Lower lobe of right lung (tissue), 2 donors: ENCODE data around the gene SHISA5. TPM values are rescaled to one million over a fixed set of nuclear protein-coding genes. Genes with fewer than 3 reads are reported as not detected.

Experiments used
- ATAC-seq, 2 donors: fragments of 200-7000 bp; cut with Tn5 transposase; one replicate each; pipeline ENCODE4 v1.9.1; 2020 to 2022; ENCODE audit warnings: mild to moderate bottlenecking in 2 of 2, moderate library complexity in 2 of 2
- DNase-seq: peaks from one replicate; pipeline ENCODE4 v3.0.0-alpha.2; 2020
- H3K27ac ChIP-seq: fragments of 200-600 bp; one replicate; pipeline ENCODE4 v1.8.0; 2022
- H3K27me3 ChIP-seq: fragments of 200-600 bp; one replicate; pipeline ENCODE4 v1.8.0; 2022; ENCODE audit warnings: low read depth
- H3K36me3 ChIP-seq: fragments of 200-600 bp; one replicate; pipeline ENCODE4 v1.8.0; 2022; ENCODE audit warnings: mild to moderate bottlenecking
- H3K4me1 ChIP-seq: fragments of 200-600 bp; one replicate; pipeline ENCODE4 v1.8.0; 2022
- H3K4me3 ChIP-seq: fragments of 200-600 bp; one replicate; pipeline ENCODE4 v1.8.0; 2022; ENCODE audit warnings: mild to moderate bottlenecking
- H3K9me3 ChIP-seq: fragments of 200-600 bp; one replicate; pipeline ENCODE4 v1.8.0; 2022
- intact Hi-C: fragments of 100-400 bp; cut with DNase I; formaldehyde crosslinking; loops from one replicate; pipeline ENCODE4 v1.11.0; 2022
- total RNA-seq: library from RNA; stranded (reverse); fragmentation: NEBNext Ultra II Directional; extraction: Animal tissue kit (Norgen Biotek cat#: 25700); gene quantifications from one replicate; pipeline ENCODE4 v1.2.1, GENCODE V29; 2021
- TF ChIP-seq, protein P1 (sequence below): fragments of 200-600 bp; IDR thresholded peaks from one replicate; pipeline ENCODE4 v1.8.0; 2022; ENCODE audit warnings: antibody characterized with exemption, mild to moderate bottlenecking
- donor health status: DM: no; HTN: yes; CAD: no; lungs with severe emphysema.

SHISA5 gene
- total RNA-seq, 1 donor from 2014 or later = 187 TPM

- TF ChIP-seq, protein P1, sequence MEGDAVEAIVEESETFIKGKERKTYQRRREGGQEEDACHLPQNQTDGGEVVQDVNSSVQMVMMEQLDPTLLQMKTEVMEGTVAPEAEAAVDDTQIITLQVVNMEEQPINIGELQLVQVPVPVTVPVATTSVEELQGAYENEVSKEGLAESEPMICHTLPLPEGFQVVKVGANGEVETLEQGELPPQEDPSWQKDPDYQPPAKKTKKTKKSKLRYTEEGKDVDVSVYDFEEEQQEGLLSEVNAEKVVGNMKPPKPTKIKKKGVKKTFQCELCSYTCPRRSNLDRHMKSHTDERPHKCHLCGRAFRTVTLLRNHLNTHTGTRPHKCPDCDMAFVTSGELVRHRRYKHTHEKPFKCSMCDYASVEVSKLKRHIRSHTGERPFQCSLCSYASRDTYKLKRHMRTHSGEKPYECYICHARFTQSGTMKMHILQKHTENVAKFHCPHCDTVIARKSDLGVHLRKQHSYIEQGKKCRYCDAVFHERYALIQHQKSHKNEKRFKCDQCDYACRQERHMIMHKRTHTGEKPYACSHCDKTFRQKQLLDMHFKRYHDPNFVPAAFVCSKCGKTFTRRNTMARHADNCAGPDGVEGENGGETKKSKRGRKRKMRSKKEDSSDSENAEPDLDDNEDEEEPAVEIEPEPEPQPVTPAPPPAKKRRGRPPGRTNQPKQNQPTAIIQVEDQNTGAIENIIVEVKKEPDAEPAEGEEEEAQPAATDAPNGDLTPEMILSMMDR = no peak
- peaks cover 49% of the 10 kb centered on the region for H3K4me1 ChIP-seq
These were observed 30.4 kb downstream of the SHISA5 start for GRCh38 chr3:48473617-48473952.

GRCh38 chr3:48472923-48473616 lies 30.9 kb downstream of the SHISA5 start:
- DNase-seq (peak; percentile 96), ATAC-seq (peak; percentile 95)
- H3K4me1 ChIP-seq = peaks cover 54% of the 10 kb centered on the region
- H3K27ac ChIP-seq = peak overlapping the region; percentile 97
- H3K9me3 ChIP-seq = no peaks in the 10 kb centered on the region
- no peaks in the 10 kb centered on the region for H3K27me3 ChIP-seq
- intact Hi-C loops = no loop called here
- peak overlapping the region; percentile 73 for H3K4me3 ChIP-seq
- TF ChIP-seq, protein P1 = peak; percentile 47
- H3K36me3 ChIP-seq = peaks cover 38% of the 10 kb centered on the region

More at GRCh38 chr3:48473617-48473952, 30.4 kb downstream of the SHISA5 start:
- H3K4me3 ChIP-seq = peak overlapping the region; percentile 73
- H3K36me3 ChIP-seq = peaks cover 34% of the 10 kb centered on the region
- ATAC-seq = no peak
- H3K27ac ChIP-seq = peak overlapping the region; percentile 97
- no peak for DNase-seq
- H3K9me3 ChIP-seq = no peaks in the 10 kb centered on the region
- intact Hi-C loops = no loop called here
- no peaks in the 10 kb centered on the region for H3K27me3 ChIP-seq

DNA sequence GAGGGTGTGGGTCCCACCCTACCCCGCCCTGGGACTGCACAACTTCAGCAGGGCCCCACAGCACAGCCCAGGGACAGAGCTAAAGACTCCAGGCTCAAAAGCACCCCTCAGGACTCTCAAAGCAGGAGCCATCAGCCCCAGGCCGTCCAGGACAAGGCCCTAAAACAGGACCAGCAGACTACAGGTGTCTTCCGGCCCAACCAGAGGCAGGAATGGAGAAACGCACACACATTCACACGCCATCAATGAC lies 31.4 kb downstream of the SHISA5 start:
- TF ChIP-seq, protein P1 = no peak
- Histone ChIP-seq H3K4me1 (peaks cover 59% of the 10 kb centered on the region), H3K36me3 (peaks cover 40% of the 10 kb centered on the region), H3K4me3 (peak overlapping the region; percentile 73), H3K27me3 (no peaks in the 10 kb centered on the region), H3K9me3 (no peaks in the 10 kb centered on the region), H3K27ac (peak overlapping the region; percentile 97)
- peak; percentile 51 to 54 for ATAC-seq
- peak; percentile 61 for DNase-seq
- intact Hi-C loops = no loop called here

DNA sequence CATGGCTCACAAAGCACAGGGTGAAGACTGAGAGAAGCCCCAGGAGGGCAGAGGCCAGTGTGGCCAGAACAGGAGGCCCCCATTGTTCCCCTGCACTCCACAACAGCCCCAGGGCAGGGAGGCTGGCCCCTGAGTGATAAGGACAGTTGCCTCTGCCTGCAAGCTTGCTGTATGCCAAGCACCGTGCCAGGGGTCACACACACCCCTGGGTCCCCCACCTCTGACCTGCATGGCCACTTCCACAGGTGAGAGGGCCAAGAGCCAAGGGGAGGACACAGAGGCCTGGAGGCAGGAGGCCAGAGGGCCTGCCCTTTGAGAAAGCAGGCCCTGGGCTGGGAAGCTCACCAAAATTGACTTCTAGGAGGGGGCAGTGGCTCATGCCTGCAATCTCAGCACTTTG lies 33.7 kb downstream of the SHISA5 start:
- Histone ChIP-seq H3K4me3 (no peak overlapping the region), H3K36me3 (peaks cover 42% of the 10 kb centered on the region), H3K27me3 (no peaks in the 10 kb centered on the region), H3K27ac (peak overlapping the region; percentile 41), H3K4me1 (peaks cover 80% of the 10 kb centered on the region), H3K9me3 (no peaks in the 10 kb centered on the region)
- intact Hi-C loops = no loop called here
- DNase-seq (no peak), ATAC-seq (no peak)
- TF ChIP-seq, protein P1 = no peak

- Histone ChIP-seq H3K27me3 (no peaks in the 10 kb centered on the region), H3K27ac (peak overlapping the region; percentile 100), H3K4me3 (no peak overlapping the region), H3K9me3 (no peaks in the 10 kb centered on the region), H3K4me1 (peaks cover 89% of the 10 kb centered on the region), H3K36me3 (peaks cover 42% of the 10 kb centered on the region)
- ATAC-seq (no peak), DNase-seq (no peak)
- intact Hi-C loops = loop anchor here (10.0 kb wide), 1 partner anchor 86 kb away; the partner anchor contains the start of gene PFKFB4
- TF ChIP-seq, protein P1 = no peak
These were observed 34.7 kb downstream of the SHISA5 start for GRCh38 chr3:48469046-48469915.
